Urinary bladder (tissue), 4 donors: ENCODE measurements around the gene ANKH. TPM values are rescaled to one million over a fixed set of nuclear protein-coding genes. Genes with fewer than 3 reads are reported as not detected.

Source experiments
- DNase-seq: peaks from one replicate; pipeline ENCODE4 v3.0.0-alpha.2; 2015; ENCODE audit errors: extremely low spot score
- H3K27ac ChIP-seq: one replicate; pipeline ENCODE4 v1.5.1; 2013; ENCODE audit warnings: low read depth, mild to moderate bottlenecking, moderate library complexity
- H3K36me3 ChIP-seq: one replicate; pipeline ENCODE4 v1.6.1; 2013; ENCODE audit warnings: mild to moderate bottlenecking, moderate library complexity; ENCODE audit not compliant: insufficient read depth
- H3K4me1 ChIP-seq: one replicate; pipeline ENCODE4 v1.6.1; 2013; ENCODE audit warnings: mild to moderate bottlenecking, moderate library complexity; ENCODE audit not compliant: insufficient read depth
- H3K4me3 ChIP-seq: one replicate; pipeline ENCODE4 v1.5.1; 2013; ENCODE audit warnings: low read depth, low read length
- WGBS: extraction: QIAGEN DNeasy Blood & Tissue Kit; methylation state at CpG from one replicate; pipeline ENCODE4 v1.1.7; 2013; 5-methylcytosine and 5-hydroxymethylcytosine counted together
- polyA plus RNA-seq: library from polyadenylated mRNA; stranded (reverse); fragments of 200-250 nt; gene quantifications from one replicate; pipeline ENCODE4 v1.2.3, GENCODE V29; 2013
- total RNA-seq: library from RNA; depleted of rRNA; stranded (reverse); fragments of >200 nt; gene quantifications from one replicate; pipeline ENCODE4 v1.2.3, GENCODE V29; 2014
- donor health status: healthy with polysubstance abuse.
- donor health status: healthy.

ANKH gene
- total and polyA plus RNA-seq, 2 donors = 18.1 to 23.0 TPM

DNA sequence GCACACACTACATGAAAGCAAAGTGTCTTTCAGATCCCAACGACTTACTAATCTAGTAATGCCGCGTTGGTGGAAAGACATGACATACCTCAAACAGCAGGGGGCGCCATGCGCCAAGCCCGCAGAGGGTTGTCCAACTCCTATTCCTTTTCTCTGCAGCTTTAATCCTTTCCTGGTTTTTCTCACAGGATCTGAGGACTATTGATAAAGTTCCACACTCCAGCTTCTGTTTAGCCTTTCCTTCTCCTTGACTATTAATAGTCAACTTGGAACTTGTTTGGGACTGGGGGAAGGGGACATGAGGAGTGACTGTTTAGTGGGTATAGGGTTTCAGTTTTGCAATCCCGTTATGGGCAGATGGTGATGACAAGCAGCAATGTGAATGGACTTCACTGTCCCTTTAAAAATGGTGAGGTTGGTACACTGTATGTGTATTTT is 144.1 kb downstream of the ANKH start:
- DNase-seq = peak; percentile 31
- Histone ChIP-seq H3K27ac (no peak overlapping the region), H3K4me1 (no peaks in the 10 kb centered on the region), H3K36me3 (no peaks in the 10 kb centered on the region), H3K4me3 (no peak overlapping the region)
- 10% methylated on average over 7 of the region's 7 CpGs for WGBS

DNA sequence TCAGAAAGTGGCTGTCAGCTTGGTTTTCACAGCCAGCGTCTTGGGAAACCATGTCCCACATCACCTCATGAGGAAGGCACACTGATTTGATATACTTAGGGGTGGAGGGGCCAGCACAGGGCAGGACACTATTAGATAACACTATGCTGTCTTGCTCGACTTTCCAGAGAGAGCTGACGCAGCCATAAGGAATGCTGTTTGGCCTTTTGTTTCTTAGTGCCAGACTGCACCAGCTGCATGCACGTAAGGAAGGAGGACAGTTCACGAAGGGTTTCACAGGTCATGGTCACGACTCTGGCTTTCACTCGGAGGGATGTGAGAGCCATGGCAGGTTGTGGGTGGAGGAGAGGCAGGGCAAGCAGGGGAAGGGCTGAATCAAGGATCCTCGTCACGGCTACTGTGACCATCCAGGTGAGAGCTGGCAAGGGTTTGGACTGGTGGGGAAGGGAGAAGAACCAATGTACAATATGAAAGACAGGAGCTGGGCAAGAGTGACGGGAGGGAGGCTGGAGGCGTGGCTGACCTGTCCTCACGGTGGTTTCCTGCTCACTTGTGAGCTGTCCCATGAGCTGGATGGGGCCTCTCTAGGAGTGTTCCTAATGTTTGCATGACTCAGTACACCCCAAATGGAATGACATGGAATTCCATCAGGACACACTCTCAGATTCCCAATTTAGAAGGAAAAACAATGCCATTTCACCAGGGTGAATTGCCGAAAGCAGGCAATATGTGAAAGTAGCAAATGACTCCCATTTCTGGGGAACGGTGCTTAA is 145.3 kb downstream of the ANKH start:
- DNase-seq = no peak
- WGBS = 84% methylated on average over 14 of the region's 14 CpGs
- no peaks in the 10 kb centered on the region for H3K4me1 ChIP-seq
- no peak overlapping the region for H3K27ac ChIP-seq
- H3K36me3 ChIP-seq = no peaks in the 10 kb centered on the region
- no peak overlapping the region for H3K4me3 ChIP-seq

DNA sequence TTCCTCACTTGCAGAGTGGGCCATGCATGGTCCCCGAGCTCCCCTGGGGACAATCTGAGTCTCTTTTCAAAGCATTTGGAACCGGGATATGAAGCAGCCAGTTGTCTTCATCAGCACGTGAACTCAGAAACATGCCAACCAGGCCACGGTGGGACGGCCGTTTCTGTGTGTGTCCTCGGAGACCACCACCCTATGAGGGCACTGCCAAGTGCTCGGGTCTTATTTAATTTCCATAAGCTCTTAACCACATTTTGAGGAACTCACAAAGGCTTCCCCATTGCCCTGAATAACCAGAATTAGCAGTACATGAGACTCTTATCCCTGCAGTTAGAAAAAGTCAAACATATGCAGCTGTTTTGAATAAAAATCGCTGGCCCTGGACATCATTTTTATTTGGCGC is 146.9 kb downstream of the ANKH start:
- no peak for DNase-seq
- H3K4me3 ChIP-seq = no peak overlapping the region
- 81% methylated on average over 10 of the region's 10 CpGs for WGBS
- H3K27ac ChIP-seq = no peak overlapping the region
- no peaks in the 10 kb centered on the region for H3K4me1 ChIP-seq
- H3K36me3 ChIP-seq = no peaks in the 10 kb centered on the region

DNA sequence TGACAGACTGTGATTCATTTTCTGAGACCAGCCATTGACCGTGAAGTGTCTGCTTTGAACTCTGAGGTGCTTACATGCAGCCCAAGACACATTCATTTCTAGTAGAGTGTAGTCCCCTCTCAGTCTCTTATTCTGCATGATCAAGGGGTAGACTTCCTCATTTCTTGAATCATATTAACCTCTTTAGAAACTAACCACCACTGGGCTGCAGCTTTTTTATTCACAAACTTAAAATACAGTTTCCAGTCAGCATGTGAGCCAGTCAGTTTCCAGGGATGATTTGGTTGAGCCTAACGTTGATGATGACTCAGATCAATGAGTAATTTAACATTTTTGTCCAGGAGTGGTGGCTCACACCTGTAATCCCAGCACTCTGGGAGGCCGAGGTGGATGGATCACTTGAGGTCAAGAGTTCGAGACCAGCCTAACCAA is 147.9 kb downstream of the ANKH start:
- no peak overlapping the region for H3K4me3 ChIP-seq

DNA sequence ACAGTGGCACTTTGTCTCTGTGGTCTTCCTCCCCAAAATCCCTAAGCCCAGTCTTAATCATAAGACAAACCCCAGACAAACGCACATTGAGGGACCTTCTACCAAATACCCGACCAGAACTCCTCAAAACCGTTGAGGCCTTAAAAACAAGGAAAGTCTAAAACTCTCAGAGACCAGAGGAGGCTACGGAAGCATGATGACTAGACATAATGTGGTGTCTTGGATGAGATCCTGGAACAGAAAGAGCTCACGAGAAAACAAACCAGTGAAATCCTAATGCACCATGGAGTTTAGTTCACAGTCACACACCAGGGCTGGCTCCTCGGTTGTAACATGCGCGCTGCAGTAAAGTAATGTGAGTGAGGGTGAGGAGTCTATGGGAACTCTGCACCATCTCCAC is 148.7 kb downstream of the ANKH start:
- Histone ChIP-seq H3K36me3 (no peaks in the 10 kb centered on the region), H3K4me1 (no peaks in the 10 kb centered on the region), H3K27ac (no peak overlapping the region), H3K4me3 (no peak overlapping the region)
- DNase-seq = no peak
- WGBS = 95% methylated on average over 8 of the region's 8 CpGs

More for the DNA sequence above, 147.9 kb downstream of the ANKH start:
- no peak for DNase-seq
- Histone ChIP-seq H3K27ac (no peak overlapping the region), H3K4me1 (no peaks in the 10 kb centered on the region), H3K36me3 (no peaks in the 10 kb centered on the region)
- 86% methylated on average over 4 of the region's 4 CpGs for WGBS

DNA sequence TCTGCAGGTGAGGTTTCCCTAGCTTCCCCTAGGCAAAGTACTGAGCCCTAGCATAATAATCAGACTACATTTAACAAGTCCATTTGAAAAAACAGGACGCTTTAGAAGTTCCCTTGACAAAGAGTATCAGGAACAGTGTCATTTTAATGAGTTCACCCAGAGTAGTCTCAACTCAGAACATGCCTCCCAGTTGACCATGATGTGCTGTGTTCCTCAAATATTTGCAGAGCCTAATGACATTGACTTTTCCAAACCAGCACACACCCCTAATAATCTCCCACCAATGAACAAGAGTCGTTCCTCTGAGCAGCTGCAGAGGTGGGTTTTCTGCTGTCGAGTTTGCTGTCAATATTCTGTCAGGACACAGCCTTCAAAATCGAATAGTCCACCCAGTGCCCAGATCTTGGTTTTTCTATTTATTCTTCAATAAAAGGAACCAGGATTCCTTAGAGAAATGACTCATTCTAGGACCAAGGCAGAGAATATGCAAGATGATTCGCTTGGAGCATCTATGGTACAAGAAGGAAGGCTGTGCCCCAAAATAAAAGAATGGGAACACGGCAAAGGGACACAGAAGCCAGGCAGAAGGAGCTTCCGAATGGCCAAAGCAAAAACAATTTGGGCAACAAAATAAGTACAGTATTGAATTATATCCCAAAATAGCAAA is 149.5 kb downstream of the ANKH start:
- DNase-seq = no peak
- H3K36me3 ChIP-seq = no peaks in the 10 kb centered on the region
- H3K27ac ChIP-seq = no peak overlapping the region
- WGBS = 94% methylated on average over 7 of the region's 7 CpGs
- H3K4me3 ChIP-seq = no peak overlapping the region
- H3K4me1 ChIP-seq = no peaks in the 10 kb centered on the region

DNA sequence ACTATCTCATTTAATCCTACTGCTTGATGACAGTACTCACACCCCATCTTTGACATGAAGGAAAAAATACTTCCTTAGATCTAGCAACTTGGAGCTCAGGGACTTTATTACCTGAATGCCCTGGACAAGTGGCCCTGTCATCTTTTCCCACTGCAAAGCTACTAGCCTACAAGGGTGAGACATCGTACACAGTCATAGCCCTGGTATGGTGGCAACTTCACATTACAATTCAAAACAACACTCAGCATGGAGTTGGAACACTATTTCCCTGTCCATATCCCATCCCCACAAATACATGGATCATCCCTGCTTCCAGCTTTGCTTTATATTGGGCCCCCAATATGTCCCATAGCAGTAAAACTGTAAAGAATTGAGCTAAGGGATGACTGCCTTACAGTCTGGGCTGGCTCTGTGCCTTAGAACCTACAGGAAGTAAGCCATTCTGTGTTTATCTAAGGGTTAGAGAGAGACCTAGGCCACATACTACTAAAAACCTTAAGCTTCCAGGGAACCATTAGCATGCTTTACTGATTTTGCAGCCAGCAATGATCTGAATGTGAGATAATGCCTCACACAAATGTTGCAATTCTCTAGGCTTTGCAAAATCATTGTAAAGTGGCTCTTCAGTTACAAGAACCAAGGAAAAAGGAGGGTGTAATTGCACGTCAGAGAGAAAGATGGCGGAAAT is 151.2 kb downstream of the ANKH start:
- WGBS = 94% methylated on average over 3 of the region's 3 CpGs
- no peak for DNase-seq
- H3K27ac ChIP-seq = no peak overlapping the region
- no peak overlapping the region for H3K4me3 ChIP-seq
- no peaks in the 10 kb centered on the region for H3K36me3 ChIP-seq
- H3K4me1 ChIP-seq = no peaks in the 10 kb centered on the region

DNA sequence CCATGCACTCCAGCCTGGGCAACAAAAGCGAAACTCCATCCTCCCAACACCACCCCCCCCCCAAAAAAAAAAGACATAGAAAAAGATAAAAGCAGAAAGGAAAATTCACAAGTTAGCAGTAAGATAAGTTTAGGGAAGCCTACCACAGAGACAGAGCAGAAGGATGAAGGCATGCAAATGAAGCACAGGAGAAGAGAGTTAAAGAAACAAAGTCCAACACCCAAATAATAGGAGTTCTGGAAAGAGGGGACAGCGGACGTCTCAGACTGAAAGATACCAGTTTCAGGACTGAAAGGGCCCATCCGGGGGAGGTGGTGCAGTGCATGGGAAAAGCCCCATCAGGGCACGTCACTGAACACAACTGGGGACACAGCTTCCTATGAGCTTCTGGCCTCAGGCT is 152.8 kb downstream of the ANKH start:
- WGBS = 96% methylated on average over 5 of the region's 5 CpGs

DNA sequence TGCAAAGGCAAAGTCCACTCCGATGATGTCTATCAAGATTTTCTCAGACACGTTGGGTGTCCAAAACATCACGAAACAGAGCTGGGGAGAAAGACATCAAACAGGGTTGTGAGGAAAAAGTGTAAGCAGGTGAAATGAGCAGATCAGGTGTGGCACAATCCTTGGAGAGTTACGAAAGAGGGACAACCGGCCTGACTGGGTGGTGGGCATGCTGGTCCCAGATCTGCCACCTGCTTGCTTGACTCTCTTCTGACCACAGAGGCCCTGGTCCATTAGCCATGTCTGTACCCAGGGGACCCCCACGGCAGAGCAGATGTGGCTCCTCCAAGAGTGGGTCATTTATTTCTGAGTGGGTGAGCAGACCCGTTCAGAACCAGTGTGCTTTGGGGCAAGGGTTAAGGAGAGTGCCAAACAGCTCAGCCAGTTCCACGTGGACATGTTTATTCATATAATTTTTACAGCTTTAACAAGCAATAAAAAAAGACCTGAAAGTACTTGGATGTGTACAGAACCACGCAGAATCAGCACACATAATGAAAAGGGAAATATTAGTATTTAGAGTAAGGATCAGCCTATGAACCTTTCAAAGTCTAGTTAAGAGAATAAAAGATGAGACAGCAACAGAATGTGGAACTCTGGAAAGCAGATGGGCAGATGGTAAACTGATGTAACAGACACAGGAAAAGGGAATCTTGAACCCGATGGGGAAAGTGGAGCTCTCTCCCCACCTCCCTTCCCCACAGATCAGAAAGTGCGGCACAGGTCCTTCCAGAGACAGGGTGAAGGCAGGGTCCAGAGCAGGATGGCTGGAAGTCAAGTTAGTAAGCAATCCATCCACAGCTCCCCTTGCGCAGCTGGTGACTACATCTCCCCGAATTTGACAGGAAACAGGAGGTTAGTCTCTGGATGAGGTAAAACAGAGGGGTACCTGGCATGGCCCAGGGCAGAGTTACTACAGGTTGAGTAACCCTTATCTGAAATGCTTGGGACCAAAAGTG is 154.5 kb downstream of the ANKH start:
- Histone ChIP-seq H3K36me3 (peaks cover 3% of the 10 kb centered on the region), H3K4me3 (no peak overlapping the region), H3K4me1 (no peaks in the 10 kb centered on the region), H3K27ac (no peak overlapping the region)
- no peak for DNase-seq
- WGBS = 71% methylated on average over 13 of the region's 13 CpGs

More for the DNA sequence above, 152.8 kb downstream of the ANKH start:
- no peak for DNase-seq
- Histone ChIP-seq H3K36me3 (no peaks in the 10 kb centered on the region), H3K27ac (no peak overlapping the region), H3K4me1 (no peaks in the 10 kb centered on the region), H3K4me3 (no peak overlapping the region)

DNA sequence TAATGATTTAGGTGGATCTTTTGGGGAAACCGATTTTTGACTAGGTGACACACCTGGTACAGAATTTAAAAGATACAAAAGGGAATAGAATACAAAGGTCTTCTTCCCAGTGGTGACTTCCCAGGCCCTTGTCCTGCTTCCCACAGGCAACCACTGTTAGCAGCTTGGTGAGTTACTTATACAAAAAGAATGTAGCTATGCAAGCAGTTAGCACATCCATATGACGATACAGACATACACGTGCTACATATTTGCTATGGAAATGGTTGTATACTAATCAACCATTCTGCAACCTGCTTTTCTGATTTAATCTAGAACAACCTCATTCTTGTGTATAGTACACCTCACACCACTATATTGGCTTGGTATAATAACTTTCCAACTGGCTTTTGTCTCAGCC is 156.1 kb downstream of the ANKH start:
- DNase-seq = no peak
- WGBS = 98% methylated on average over 3 of the region's 3 CpGs
- Histone ChIP-seq H3K27ac (no peak overlapping the region), H3K4me3 (no peak overlapping the region), H3K4me1 (no peaks in the 10 kb centered on the region), H3K36me3 (peaks cover 3% of the 10 kb centered on the region)

DNA sequence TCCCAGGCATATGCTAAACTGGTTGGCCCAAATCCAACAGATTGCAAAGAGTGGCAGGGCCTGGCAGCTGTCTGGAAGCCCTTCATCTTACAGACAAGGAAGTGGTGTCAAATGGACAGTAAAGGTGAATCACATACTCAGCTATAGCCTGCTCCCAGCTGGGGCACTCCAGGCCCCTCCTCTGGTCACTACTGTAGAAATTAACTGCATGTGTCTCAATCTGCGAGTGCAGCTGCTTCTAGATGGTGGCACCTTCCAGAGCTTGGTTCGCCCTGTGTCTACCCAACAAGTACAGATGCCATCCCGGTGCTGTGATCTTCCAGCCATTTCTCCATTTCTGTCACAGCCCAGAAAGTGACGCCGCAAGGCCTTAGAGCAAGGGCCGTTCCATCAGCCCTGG is 156.9 kb downstream of the ANKH start:
- peaks cover 6% of the 10 kb centered on the region for H3K36me3 ChIP-seq
- H3K27ac ChIP-seq = no peak overlapping the region
- WGBS = 99% methylated on average over 6 of the region's 6 CpGs

DNA sequence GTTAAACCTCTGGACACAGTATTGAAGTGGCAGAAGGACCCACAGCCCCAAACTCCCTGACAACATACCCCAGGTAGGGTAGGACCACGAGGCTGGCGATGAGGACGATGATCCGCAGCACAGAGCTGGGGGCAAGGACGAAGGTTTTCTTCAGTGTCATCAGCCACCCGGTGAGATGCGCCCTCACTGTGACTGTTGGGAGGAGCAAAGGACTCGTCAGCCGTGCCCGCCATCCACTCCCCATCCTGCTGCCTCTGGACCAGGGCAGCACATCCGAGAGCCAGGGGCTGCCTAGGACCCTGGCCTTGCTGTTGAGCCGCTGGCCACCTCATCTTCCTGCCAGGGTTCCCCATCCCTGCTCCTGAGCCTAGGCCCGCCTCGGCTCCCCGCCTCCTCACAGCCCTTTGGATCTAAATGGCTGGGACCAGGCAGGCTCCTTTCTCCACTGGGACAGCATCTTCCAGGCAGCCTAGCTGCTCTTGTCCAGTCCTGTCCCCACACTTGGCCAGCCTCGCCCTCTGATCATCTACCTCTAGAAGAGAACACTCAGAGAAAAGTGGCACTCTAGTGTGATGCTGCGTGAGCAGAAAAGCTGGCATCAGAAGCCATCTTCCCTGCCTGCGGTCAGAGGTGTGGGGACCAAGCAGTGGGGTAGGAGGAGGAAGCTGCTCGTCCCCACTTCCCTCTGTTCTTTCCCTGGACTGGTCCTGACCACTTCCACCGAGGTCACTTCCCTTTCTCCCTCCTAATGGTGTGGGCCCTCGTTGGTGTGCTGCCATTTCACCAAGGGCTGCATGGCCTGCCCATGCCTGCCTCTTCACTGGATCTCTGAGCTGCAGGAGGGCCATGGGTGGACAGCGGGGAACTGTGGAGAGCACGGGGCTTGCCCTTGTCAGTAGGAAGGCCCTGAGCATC is 157.8 kb downstream of the ANKH start:
- no peak overlapping the region for H3K4me3 ChIP-seq
- DNase-seq = no peak
- no peak overlapping the region for H3K27ac ChIP-seq
- peaks cover 6% of the 10 kb centered on the region for H3K36me3 ChIP-seq
- no peaks in the 10 kb centered on the region for H3K4me1 ChIP-seq
- WGBS = 97% methylated on average over 23 of the region's 23 CpGs

More for the DNA sequence above, 156.9 kb downstream of the ANKH start:
- no peak for DNase-seq
- Histone ChIP-seq H3K4me1 (no peaks in the 10 kb centered on the region), H3K4me3 (no peak overlapping the region)
